Hepatic stellate cell (primary cell): ENCODE results near the gene LIX1L.

Experiments
- DNase-seq: peaks from one replicate; pipeline ENCODE4 v3.0.0; 2011; ENCODE audit warnings: low spot score

LIX1L gene

GRCh38 chr1:145985502-145986439 lies 28.0 kb upstream of the LIX1L start:
- DNase-seq, result peak; percentile 44

DNA sequence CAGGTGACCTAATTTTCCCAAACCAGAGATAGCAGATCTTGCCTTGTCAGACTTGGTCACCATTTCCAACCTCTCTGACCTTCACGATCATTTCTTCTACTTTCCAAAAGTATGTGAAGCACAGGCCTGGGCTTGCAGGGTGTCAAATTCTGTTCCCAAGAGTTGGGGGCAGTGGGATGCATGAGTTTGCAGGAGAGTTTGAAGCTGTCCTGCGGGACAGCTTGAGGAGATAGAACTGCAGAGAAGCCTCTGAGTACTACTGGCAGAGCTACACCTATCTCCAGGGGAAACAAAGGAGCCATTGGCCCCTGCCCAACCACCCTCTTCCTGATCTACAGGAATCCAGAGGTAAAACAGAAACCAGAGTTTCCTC lies 27.3 kb upstream of the LIX1L start:
- DNase-seq, result no peak

DNA sequence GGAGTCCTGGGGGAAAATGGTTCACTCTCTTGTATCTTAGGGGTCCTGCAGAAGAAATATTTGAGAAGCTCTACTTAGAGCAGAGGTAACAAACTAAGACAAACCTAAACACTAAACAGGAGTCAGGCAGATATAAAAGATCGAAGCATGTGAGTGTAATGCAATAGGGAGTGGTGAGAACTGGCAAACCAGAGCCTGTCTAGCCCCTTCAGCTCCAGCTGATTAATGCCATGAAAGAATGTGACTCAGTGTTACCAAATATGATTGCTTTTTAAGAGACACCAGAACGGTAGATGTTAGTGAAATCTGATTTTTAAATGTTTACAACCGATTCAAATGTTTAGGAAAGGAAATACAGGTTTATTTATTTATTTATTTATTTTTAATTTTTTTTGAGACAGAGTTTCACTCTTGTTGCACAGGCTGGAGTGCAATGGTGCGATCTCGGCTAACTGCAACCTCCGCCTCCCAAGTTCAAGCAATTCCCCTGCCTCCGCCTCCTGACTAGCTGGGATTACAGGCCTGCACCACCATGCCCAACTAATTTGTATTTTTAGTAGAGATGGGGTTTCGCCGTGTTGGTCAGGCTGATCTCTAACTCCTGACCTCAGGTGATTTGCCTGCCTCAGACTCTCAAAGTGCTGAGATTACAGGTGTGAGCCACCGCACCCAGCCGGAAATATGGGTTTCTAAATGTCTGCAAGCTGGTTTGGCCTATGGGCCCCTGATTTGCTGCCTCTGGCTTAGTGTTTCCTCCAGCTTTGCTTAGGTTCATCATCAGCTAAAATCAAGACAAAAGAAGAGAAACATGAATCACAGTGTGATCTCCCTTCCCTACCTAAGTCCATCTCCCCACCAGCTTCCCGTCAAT lies 26.4 kb upstream of the LIX1L start:
- no peak for DNase-seq

- no peak for DNase-seq
Observed at GRCh38 chr1:145983206-145983675, 25.4 kb upstream of the LIX1L start.

GRCh38 chr1:145982010-145982723 lies 24.4 kb upstream of the LIX1L start:
- DNase-seq, result no peak

- no peak for DNase-seq
Observed at GRCh38 chr1:145980457-145980994, 22.7 kb upstream of the LIX1L start.

DNA sequence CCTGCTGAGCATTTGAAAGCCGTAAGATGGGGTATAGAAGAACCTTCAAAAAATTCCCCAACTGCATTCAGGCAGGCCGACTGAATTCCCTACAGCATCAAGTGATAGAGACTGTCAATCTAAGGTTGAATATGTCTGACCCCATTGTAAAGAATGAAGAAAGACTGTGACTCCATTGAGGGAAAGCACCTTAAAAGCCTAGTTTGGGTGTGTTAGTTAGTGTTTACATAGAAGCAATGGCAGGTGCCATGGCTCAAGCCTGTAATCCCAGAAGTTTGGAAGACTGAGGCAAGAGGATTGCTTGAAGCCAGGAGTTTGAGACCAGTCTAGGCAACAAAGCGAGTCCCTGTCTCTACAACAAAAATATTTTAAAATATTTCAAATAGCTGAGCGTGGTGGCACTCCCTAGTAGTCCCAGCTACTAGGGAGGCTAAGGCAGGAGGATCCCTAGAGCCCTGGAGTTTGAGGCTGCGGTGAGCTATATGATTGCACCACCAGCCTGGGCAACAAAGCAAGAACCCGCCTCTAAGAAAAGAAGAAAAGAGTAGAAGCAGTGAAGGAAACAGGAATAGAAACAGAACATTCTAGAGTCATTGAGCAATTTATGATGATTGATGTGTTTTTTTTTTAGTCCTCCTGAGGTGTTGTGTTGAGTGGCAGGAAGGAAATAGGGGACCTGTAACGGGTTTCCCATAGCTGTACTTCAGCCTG lies 22.1 kb upstream of the LIX1L start:
- DNase-seq, result no peak

- DNase-seq, result peak; percentile 93
Observed at GRCh38 chr1:145978854-145979745, 21.3 kb upstream of the LIX1L start.

DNA sequence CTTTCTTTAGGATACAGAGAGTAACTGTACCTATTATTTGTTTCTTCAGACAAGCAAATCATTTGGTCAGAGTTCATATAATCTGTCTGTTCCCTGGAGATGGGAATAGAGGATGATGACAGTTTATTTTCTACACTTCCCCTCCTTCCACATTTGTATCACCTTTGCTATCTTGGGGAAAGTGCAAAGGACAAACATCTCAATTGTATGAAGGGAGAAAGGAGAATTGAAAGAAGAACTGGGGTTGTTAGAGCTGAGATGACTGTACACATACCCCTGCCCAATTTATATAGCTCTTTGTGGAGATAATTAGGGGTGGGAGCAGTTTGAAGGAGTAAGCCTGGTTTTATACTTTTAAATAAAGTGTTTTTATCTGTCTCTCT lies 20.6 kb upstream of the LIX1L start:
- no peak for DNase-seq

- DNase-seq, result peak; percentile 69
Observed at GRCh38 chr1:145977486-145978470, 20.0 kb upstream of the LIX1L start.

DNA sequence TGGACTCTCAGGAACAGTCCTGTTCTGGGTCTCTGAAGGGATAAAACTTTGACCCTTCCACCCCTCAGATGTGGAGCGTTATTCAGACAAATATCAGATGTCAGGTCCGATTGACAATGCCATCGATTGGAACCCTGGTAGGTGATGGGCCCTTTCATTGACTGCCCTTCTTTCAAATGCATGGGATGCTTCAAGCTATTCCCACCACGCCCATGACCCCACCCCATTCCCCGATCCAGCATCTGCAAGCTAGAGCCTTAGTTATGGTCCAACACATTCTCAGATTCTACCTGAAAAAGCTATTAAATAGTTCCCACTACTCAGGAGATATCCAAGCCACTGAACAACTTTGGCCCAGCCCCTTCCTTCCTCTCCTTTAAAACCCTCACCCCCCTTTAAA lies 19.2 kb upstream of the LIX1L start:
- no peak for DNase-seq

DNA sequence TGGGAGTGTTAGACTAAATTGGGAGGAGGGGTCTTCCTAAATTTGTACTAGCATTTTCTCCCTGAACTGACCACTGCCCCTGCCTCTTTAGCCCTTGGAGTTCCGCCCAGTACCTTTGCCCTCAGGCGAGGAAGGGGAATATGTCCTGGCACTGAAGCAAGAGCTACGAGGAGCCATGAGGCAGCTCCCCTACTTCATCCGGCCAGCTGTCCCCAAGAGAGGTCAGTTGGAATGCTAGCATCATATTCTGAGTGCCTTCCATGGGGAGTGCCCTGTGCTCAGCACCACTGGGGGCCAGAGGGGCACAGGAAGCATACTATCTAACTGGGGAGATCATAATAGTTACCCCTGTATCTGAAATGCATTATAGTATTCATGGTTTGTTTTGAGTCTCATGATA lies 17.4 kb upstream of the LIX1L start:
- no peak for DNase-seq

DNA sequence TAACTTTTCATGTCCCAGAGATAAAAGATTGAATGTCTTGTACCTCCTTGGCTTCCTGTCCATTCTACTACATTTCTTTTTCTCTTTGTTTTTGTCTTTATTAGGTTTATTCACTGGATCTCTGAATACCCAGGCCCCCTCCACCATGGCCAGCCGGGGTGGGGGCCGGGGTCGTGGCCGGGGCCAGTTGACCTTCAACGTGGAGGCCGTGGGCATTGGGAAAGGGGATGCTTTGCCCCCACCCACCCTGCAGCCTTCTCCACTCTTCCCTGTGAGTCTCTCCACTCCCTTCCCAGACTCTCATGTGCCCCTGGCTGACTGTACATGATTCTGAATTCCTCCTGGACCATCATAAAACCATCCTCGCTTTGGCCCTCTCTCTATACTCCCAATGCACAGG lies 16.9 kb upstream of the LIX1L start:
- no peak for DNase-seq

GRCh38 chr1:145972580-145972979 lies 14.8 kb upstream of the LIX1L start:
- DNase-seq, result no peak

GRCh38 chr1:145967288-145967687 lies 9.5 kb upstream of the LIX1L start:
- DNase-seq, result no peak

GRCh38 chr1:145965119-145965744 lies 7.4 kb upstream of the LIX1L start:
- DNase-seq, result no peak

- DNase-seq, result peak; percentile 94
Observed at GRCh38 chr1:145964328-145965118, 6.7 kb upstream of the LIX1L start, which contains the start of the genes ANKRD34A and POLR3GL. Gene ANKRD34A, minus strand, starts transcription at chr1:145964575. Its CDS starts 2,816 bp downstream, at chr1:145961759. Gene POLR3GL, plus strand, starts transcription at chr1:145964690. Its CDS starts 10,176 bp downstream, at chr1:145974866.
